Aorta (tissue), 5 donors: ENCODE results near the gene DRAP1. TPM values are rescaled to one million over a fixed set of nuclear protein-coding genes. Genes with fewer than 3 reads are reported as not detected.
"Not testable (repeated sequence)": the region's sequence is repeated elsewhere in the genome, so short reads cannot be mapped to it uniquely, and the experiment has no call there.

ENCODE experiments used
- ATAC-seq: fragments of 200-7000 bp; cut with Tn5 transposase; one replicate; pipeline ENCODE4 v1.9.1; 2022; ENCODE audit warnings: moderate library complexity; ENCODE audit not compliant: low FRiP score
- DNase-seq, 2 donors: peaks; one replicate each; pipeline ENCODE4 v3.0.0-alpha.2; 2020
- H3K27ac ChIP-seq, 2 donors: one replicate each; pipeline ENCODE4 v1.5.1; 2013; ENCODE audit warnings: low read length in 2 of 2, mild to moderate bottlenecking in 2 of 2, moderate library complexity in 2 of 2, control low read depth in 1 of 2, inconsistent platforms in 1 of 2, low read depth in 1 of 2
- H3K27me3 ChIP-seq, 2 donors: one replicate each; pipeline ENCODE4 v1.6.1; 2013; ENCODE audit warnings: control low read depth in 1 of 2, low read length in 1 of 2, mild to moderate bottlenecking in 1 of 2, moderate library complexity in 1 of 2; ENCODE audit not compliant: insufficient read depth in 2 of 2, control insufficient read depth in 1 of 2
- H3K36me3 ChIP-seq, 2 donors: one replicate each; pipeline ENCODE4 v1.6.1; 2013; ENCODE audit warnings: control low read depth in 1 of 2, low read length in 1 of 2, mild to moderate bottlenecking in 1 of 2; ENCODE audit not compliant: insufficient read depth in 2 of 2, control insufficient read depth in 1 of 2
- H3K4me1 ChIP-seq, 2 donors: one replicate each; pipeline ENCODE4 v1.6.1; 2013; ENCODE audit warnings: low read length in 2 of 2, control low read depth in 1 of 2, mild to moderate bottlenecking in 1 of 2, moderate library complexity in 1 of 2; ENCODE audit not compliant: insufficient read depth in 2 of 2, control insufficient read depth in 1 of 2
- H3K4me3 ChIP-seq, 2 donors: one replicate each; pipeline ENCODE4 v1.5.1; 2013; ENCODE audit warnings: low read length in 2 of 2, control low read depth in 1 of 2, mild to moderate bottlenecking in 1 of 2
- H3K9me3 ChIP-seq: one replicate; pipeline ENCODE4 v1.6.1; 2013; ENCODE audit warnings: mild to moderate bottlenecking, low read length; ENCODE audit not compliant: control insufficient read depth
- WGBS, 2 donors: extraction: QIAGEN DNeasy Blood & Tissue Kit; methylation state at CpG; one replicate each; pipeline ENCODE4 v1.1.7; 2013; 5-methylcytosine and 5-hydroxymethylcytosine counted together
- intact Hi-C, 2 donors: fragments of 100-400 bp; cut with DNase I; formaldehyde crosslinking; loops; one replicate each; pipeline versions ENCODE4 v1.14.2 to v1.15.0; 2022
- polyA plus RNA-seq, 2 donors: library from polyadenylated mRNA; stranded (reverse); fragments of 200-250 nt; gene quantifications; one replicate each; pipeline ENCODE4 v1.2.3, GENCODE V29; 2013
- total RNA-seq, 2 donors: library from RNA; stranded (reverse); fragmentation: NEBNext Ultra II Directional; extraction: Animal tissue kit (Norgen Biotek cat#: 25700); gene quantifications; one replicate each; pipeline ENCODE4 v1.2.1, GENCODE V29; 2021
- donor health status: healthy with polysubstance abuse.
- donor health status: Bipolar disorder and iron deficiency.
- donor health status: DM: no; HTN: no; CAD: no.
- donor health status: DM: no; HTN: no; CAD: no.
- donor health status: DM: yes; HTN: yes; CAD: no.

DRAP1 gene
- total and polyA plus RNA-seq, 4 donors, result 65.9 to 122 (median 87.6) TPM

GRCh38 chr11:65945430-65945911 is 26.2 kb downstream of the DRAP1 start, which contains the start of gene TSGA10IP:
TSS of gene TSGA10IP (plus strand) at chr11:65945480. CDS start at chr11:65945676, 196 bp downstream.
- H3K4me3 ChIP-seq, result no peak within 1 kb of the TSS
- intact Hi-C loops, result no loop called here
- WGBS, 2 donors, result 59 to 64% methylated on average over 13 of the region's 13 CpGs
- no peaks in the 10 kb centered on the region for H3K4me1 ChIP-seq
- H3K36me3 ChIP-seq, result no peaks in the 10 kb centered on the region
- DNase-seq (no peak), ATAC-seq (no peak)
- H3K9me3 ChIP-seq, result no peaks in the 10 kb centered on the region
- H3K27ac ChIP-seq, result no peak within 1 kb of the TSS
- H3K27me3 ChIP-seq, result no peaks in the 10 kb centered on the region

GRCh38 chr11:65945941-65946558 is 26.8 kb downstream of the DRAP1 start:
- 87 to 88% methylated on average over 11 of the region's 11 CpGs for WGBS, 2 donors
- DNase-seq, result no peak

GRCh38 chr11:65946655-65947054 is 27.4 kb downstream of the DRAP1 start:
- DNase-seq, result no peak
- WGBS, 2 donors, result 86 to 89% methylated on average over 4 of the region's 4 CpGs
- no peak for ATAC-seq

More at GRCh38 chr11:65945941-65946558, 26.8 kb downstream of the DRAP1 start:
- ATAC-seq, result no peak
- Histone ChIP-seq H3K4me3 (no peak overlapping the region), H3K36me3 (no peaks in the 10 kb centered on the region), H3K27me3 (no peaks in the 10 kb centered on the region), H3K27ac (no peak overlapping the region), H3K4me1 (no peaks in the 10 kb centered on the region), H3K9me3 (no peaks in the 10 kb centered on the region)
- intact Hi-C loops, result no loop called here

GRCh38 chr11:65947133-65947532 is 27.9 kb downstream of the DRAP1 start:
- Histone ChIP-seq H3K27ac (no peak overlapping the region), H3K4me1 (no peaks in the 10 kb centered on the region), H3K27me3 (no peaks in the 10 kb centered on the region), H3K9me3 (no peaks in the 10 kb centered on the region), H3K36me3 (no peaks in the 10 kb centered on the region), H3K4me3 (no peak overlapping the region)
- ATAC-seq (no peak), DNase-seq (no peak)
- WGBS, 2 donors, result 53 to 56% methylated on average over 13 of the region's 13 CpGs
- intact Hi-C loops, result no loop called here

More at GRCh38 chr11:65946655-65947054, 27.4 kb downstream of the DRAP1 start:
- Histone ChIP-seq H3K4me1 (no peaks in the 10 kb centered on the region), H3K27ac (no peak overlapping the region), H3K4me3 (no peak overlapping the region), H3K27me3 (no peaks in the 10 kb centered on the region), H3K36me3 (no peaks in the 10 kb centered on the region), H3K9me3 (no peaks in the 10 kb centered on the region)
- intact Hi-C loops, result no loop called here

- Histone ChIP-seq H3K9me3 (no peaks in the 10 kb centered on the region), H3K4me3 (no peak overlapping the region), H3K27ac (no peak overlapping the region), H3K36me3 (no peaks in the 10 kb centered on the region), H3K27me3 (no peaks in the 10 kb centered on the region), H3K4me1 (no peaks in the 10 kb centered on the region)
- DNase-seq (no peak), ATAC-seq (no peak)
- WGBS, 2 donors, result 83 to 84% methylated on average over 12 of the region's 12 CpGs
- intact Hi-C loops, result no loop called here
Observed at GRCh38 chr11:65947603-65948125, 28.4 kb downstream of the DRAP1 start.

- intact Hi-C loops, H3K27me3 ChIP-seq, H3K27ac ChIP-seq, ATAC-seq, H3K4me1 ChIP-seq, H3K4me3 ChIP-seq, H3K36me3 ChIP-seq, DNase-seq, H3K9me3 ChIP-seq: not testable (repeated sequence)
- WGBS, 2 donors, result 94 to 96% methylated on average over 5 of the region's 5 CpGs
Observed at GRCh38 chr11:65950711-65951110, 31.5 kb downstream of the DRAP1 start.

- H3K4me1 ChIP-seq, ATAC-seq, DNase-seq, intact Hi-C loops, H3K27ac ChIP-seq, H3K27me3 ChIP-seq, H3K4me3 ChIP-seq, H3K9me3 ChIP-seq, H3K36me3 ChIP-seq: not testable (repeated sequence)
- WGBS, 2 donors, result 41 to 56% methylated on average over 3 of the region's 3 CpGs
Observed at GRCh38 chr11:65951641-65952040, 32.4 kb downstream of the DRAP1 start.

- DNase-seq (no peak), ATAC-seq (no peak)
- 34 to 46% methylated on average over 6 of the region's 6 CpGs for WGBS, 2 donors
- Histone ChIP-seq H3K36me3 (no peaks in the 10 kb centered on the region), H3K27me3 (no peaks in the 10 kb centered on the region), H3K9me3 (no peaks in the 10 kb centered on the region), H3K4me3 (no peak overlapping the region), H3K4me1 (no peaks in the 10 kb centered on the region), H3K27ac (no peak overlapping the region)
- intact Hi-C loops, result no loop called here
Observed at GRCh38 chr11:65952052-65952521, 32.9 kb downstream of the DRAP1 start.

- intact Hi-C loops, result no loop called here
- Histone ChIP-seq H3K4me3 (no peak overlapping the region), H3K9me3 (no peaks in the 10 kb centered on the region), H3K4me1 (no peaks in the 10 kb centered on the region), H3K36me3 (no peaks in the 10 kb centered on the region), H3K27ac (no peak overlapping the region), H3K27me3 (no peaks in the 10 kb centered on the region)
- DNase-seq (no peak), ATAC-seq (no peak)
- 91 to 95% methylated on average over 16 to 20 of the region's 20 CpGs for WGBS, 2 donors
Observed at GRCh38 chr11:65953471-65953870, 34.2 kb downstream of the DRAP1 start.
